PC-9 (cell line): Measurements from ENCODE around the gene C1D. TPM values are rescaled to one million over a fixed set of nuclear protein-coding genes. Genes with fewer than 3 reads are reported as not detected.

ENCODE experiments used
- BruUV-seq: library from RNA; stranded (reverse); fragments of 400-500 nt; replicated peaks from 2 replicates; lab custom pipeline; 2021; lab: Mats Ljungman, UMichigan
- CTCF ChIA-PET: fragments of 300-600 bp; sonication (Branson Sonifier 250); formaldehyde crosslinking; loops from one replicate; lab custom pipeline; 2022; ENCODE audit warnings: antibody characterized with exemption; lab: Charles Lee
- POLR2A ChIA-PET: fragments of 300-600 bp; sonication (Branson Sonifier 250); formaldehyde crosslinking; loops from one replicate; lab custom pipeline; 2022; ENCODE audit warnings: antibody characterized with exemption; ENCODE audit not compliant: unreplicated experiment; lab: Charles Lee
- DNase-seq, 2 experiments: peaks; one replicate each; pipeline versions ENCODE4 v3.0.0 to v3.0.0-alpha.2; 2015 to 2022; ENCODE audit warnings: mixed read lengths in 1 of 2
- H2AFZ ChIP-seq: fragments of 200-600 bp; sonication (generic); 2 replicates; pipeline ENCODE4 v1.8.1; 2017; ENCODE audit warnings: antibody characterized with exemption
- H3F3A ChIP-seq: fragments of 200-600 bp; sonication (generic); 2 replicates; pipeline ENCODE4 v1.8.1; 2017; ENCODE audit warnings: antibody characterized with exemption, mild to moderate bottlenecking, low read depth; ENCODE audit not compliant: insufficient read depth
- H3K27ac ChIP-seq: fragments of 200-600 bp; sonication (generic); 2 replicates; pipeline ENCODE4 v1.6.1; 2016; ENCODE audit warnings: mixed run types
- H3K27me3 ChIP-seq: fragments of 200-600 bp; sonication (generic); 2 replicates; pipeline ENCODE4 v1.6.1; 2016; ENCODE audit warnings: low read depth, mixed run types; ENCODE audit not compliant: insufficient read depth
- H3K36me3 ChIP-seq: fragments of 200-600 bp; sonication (generic); 2 replicates; pipeline ENCODE4 v1.6.1; 2016; ENCODE audit warnings: low read depth, mixed run types
- H3K4me1 ChIP-seq: fragments of 200-600 bp; sonication (generic); replicated peaks from 2 replicates; pipeline ENCODE4 v1.6.1; 2016; ENCODE audit warnings: mixed run types; ENCODE audit not compliant: insufficient read depth
- H3K4me2 ChIP-seq: fragments of 200-600 bp; sonication (generic); 2 replicates; pipeline ENCODE4 v1.6.1; 2017; ENCODE audit warnings: mixed run types
- H3K4me3 ChIP-seq: fragments of 200-600 bp; sonication (generic); 2 replicates; pipeline ENCODE4 v1.6.1; 2016; ENCODE audit warnings: mixed run types
- H3K79me2 ChIP-seq: fragments of 200-600 bp; sonication (generic); 2 replicates; pipeline ENCODE4 v1.6.1; 2017; ENCODE audit warnings: low read depth, mixed run types
- H3K9me2 ChIP-seq: fragments of 200-600 bp; sonication (generic); 2 replicates; pipeline ENCODE4 v1.8.1; 2017; ENCODE audit warnings: mild to moderate bottlenecking; ENCODE audit not compliant: insufficient read depth
- H3K9me3 ChIP-seq: fragments of 200-600 bp; sonication (generic); 2 replicates; pipeline ENCODE4 v1.8.1; 2016; ENCODE audit warnings: low read depth; ENCODE audit not compliant: insufficient read depth
- H4K20me1 ChIP-seq: fragments of 200-600 bp; sonication (generic); 2 replicates; pipeline ENCODE4 v1.8.1; 2017; ENCODE audit not compliant: insufficient read depth
- EZH2 ChIP-seq: fragments of 200-600 bp; sonication (generic); IDR thresholded peaks from 2 replicates; pipeline ENCODE4 v1.8.0; 2017; ENCODE audit warnings: antibody characterized with exemption, low read depth
- intact Hi-C: fragments of 100-400 bp; cut with micrococcal nuclease; formaldehyde crosslinking; loops from one replicate; pipeline ENCODE4 v1.10.0; 2022; ENCODE audit not compliant: unreplicated experiment
- total RNA-seq: library from RNA; stranded (reverse); gene quantifications from 2 replicates; pipeline ENCODE4 v1.2.3, GENCODE V29; 2021
- TF ChIP-seq, protein P1 (sequence below): fragments of 200-600 bp; sonication (generic); conservative IDR thresholded peaks from 2 replicates; pipeline ENCODE4 v1.6.1; 2017; ENCODE audit warnings: mixed run types, antibody characterized with exemption, mild to moderate bottlenecking, moderate library complexity

The C1D gene
- total RNA-seq, 1 experiment from 2014 or later = 24.8 TPM

DNA sequence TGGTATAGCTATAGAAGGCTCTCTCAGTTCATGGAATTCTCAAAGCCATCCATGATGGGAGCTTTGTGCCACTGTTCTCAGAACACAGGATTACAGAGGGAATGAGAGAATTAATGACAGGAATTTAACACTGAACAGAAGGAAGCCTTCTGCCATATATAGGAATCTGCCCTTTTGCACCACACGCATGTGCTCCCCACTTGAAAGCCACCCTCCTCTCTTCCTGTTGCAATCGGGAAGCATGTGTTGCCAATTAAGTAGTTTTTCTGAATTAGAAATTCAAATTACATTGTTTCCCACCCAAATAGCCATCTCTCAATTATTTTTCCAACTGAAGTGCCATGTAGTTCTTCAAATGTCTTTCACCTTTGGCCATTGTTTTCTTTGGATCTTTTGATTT lies 71.3 kb downstream of the C1D start:
- Histone ChIP-seq H3K27ac (no peak overlapping the region), H3F3A (no peaks in the 10 kb centered on the region), H3K27me3 (no peaks in the 10 kb centered on the region), H3K9me2 (no peaks in the 10 kb centered on the region), H3K4me3 (no peak overlapping the region), H3K4me1 (no peaks in the 10 kb centered on the region), H3K79me2 (no peaks in the 10 kb centered on the region), H4K20me1 (no peaks in the 10 kb centered on the region), H3K36me3 (no peaks in the 10 kb centered on the region), H2AFZ (no peak overlapping the region), H3K9me3 (no peaks in the 10 kb centered on the region), H3K4me2 (no peak overlapping the region)
- TF ChIP-seq, protein P1, sequence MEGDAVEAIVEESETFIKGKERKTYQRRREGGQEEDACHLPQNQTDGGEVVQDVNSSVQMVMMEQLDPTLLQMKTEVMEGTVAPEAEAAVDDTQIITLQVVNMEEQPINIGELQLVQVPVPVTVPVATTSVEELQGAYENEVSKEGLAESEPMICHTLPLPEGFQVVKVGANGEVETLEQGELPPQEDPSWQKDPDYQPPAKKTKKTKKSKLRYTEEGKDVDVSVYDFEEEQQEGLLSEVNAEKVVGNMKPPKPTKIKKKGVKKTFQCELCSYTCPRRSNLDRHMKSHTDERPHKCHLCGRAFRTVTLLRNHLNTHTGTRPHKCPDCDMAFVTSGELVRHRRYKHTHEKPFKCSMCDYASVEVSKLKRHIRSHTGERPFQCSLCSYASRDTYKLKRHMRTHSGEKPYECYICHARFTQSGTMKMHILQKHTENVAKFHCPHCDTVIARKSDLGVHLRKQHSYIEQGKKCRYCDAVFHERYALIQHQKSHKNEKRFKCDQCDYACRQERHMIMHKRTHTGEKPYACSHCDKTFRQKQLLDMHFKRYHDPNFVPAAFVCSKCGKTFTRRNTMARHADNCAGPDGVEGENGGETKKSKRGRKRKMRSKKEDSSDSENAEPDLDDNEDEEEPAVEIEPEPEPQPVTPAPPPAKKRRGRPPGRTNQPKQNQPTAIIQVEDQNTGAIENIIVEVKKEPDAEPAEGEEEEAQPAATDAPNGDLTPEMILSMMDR = no peak
- TF ChIP-seq EZH2 = no peak
- CTCF ChIA-PET = no interaction called here
- DNase-seq = no peak
- POLR2A ChIA-PET = no interaction called here
- BruUV-seq = no TSS peak
- intact Hi-C loops = no loop called here

Other genes with a start within 250 kb of the C1D start
- gene PNO1, start 94.9 kb upstream of the C1D start, total RNA-seq = 11.2 and 17.8 TPM in 2 replicates
- gene PPP3R1, start 189.5 kb upstream of the C1D start, total RNA-seq = 58.8 and 67.5 TPM in 2 replicates